CD4-positive, alpha-beta memory T cell (primary cell): Measurements from ENCODE around the gene CLN6. TPM values are rescaled to one million over a fixed set of nuclear protein-coding genes. Genes with fewer than 3 reads are reported as not detected.
A peak's percentile ranks its signal among the peaks of the same experiment; 100 is the strongest.

ENCODE experiments used
- CTCF ChIA-PET: fragments of 350-600 bp; sonication (Branson Sonifier 250); formaldehyde crosslinking; loops from one replicate; lab custom pipeline; 2021; ENCODE audit warnings: inconsistent platforms; ENCODE audit not compliant: partially characterized antibody; lab: Charles Lee
- POLR2A ChIA-PET: fragments of 350-600 bp; sonication (Branson Sonifier 250); formaldehyde crosslinking; loops from one replicate; lab custom pipeline; 2021; ENCODE audit not compliant: partially characterized antibody; lab: Charles Lee
- DNase-seq, 5 donors: peaks; one replicate each; pipeline versions ENCODE4 v3.0.0 to v3.0.0-alpha.2; 2020 to 2022; ENCODE audit warnings: mixed read lengths in 1 of 5
- H3K27ac ChIP-seq: one replicate; pipeline ENCODE4 v1.7.0; 2013; ENCODE audit warnings: low read depth, low read length
- H3K27me3 ChIP-seq: 2 replicates; pipeline ENCODE4 v1.7.0; 2013; ENCODE audit warnings: mild to moderate bottlenecking, low read length, moderate library complexity; ENCODE audit not compliant: insufficient read depth
- H3K36me3 ChIP-seq: 2 replicates; pipeline ENCODE4 v1.7.0; 2013; ENCODE audit warnings: mild to moderate bottlenecking, low read length, moderate library complexity; ENCODE audit not compliant: insufficient read depth
- H3K4me1 ChIP-seq: 2 replicates; pipeline ENCODE4 v1.7.0; 2013; ENCODE audit warnings: mild to moderate bottlenecking, low read length, moderate library complexity; ENCODE audit not compliant: insufficient read depth
- H3K4me3 ChIP-seq, 2 donors: one replicate each; pipeline ENCODE4 v1.7.0; 2013; ENCODE audit warnings: low read length in 2 of 2, mild to moderate bottlenecking in 1 of 2
- H3K9me3 ChIP-seq, 2 donors: one replicate each; pipeline ENCODE4 v1.7.0; 2013; ENCODE audit warnings: low read length in 2 of 2, control low read depth in 1 of 2; ENCODE audit not compliant: control insufficient read depth in 1 of 2
- H3K27ac Mint-ChIP-seq, 7 donors: one replicate each; pipeline ENCODE4 v1.8.0; 2020 to 2021; ENCODE audit warnings: mixed read lengths in 7 of 7, mild to moderate bottlenecking in 6 of 7, inconsistent platforms in 3 of 7, moderate library complexity in 3 of 7
- H3K27me3 Mint-ChIP-seq, 2 donors: one replicate each; pipeline ENCODE4 v1.8.0; 2020 to 2021; ENCODE audit warnings: mixed read lengths in 2 of 2
- H3K36me3 Mint-ChIP-seq, 2 donors: one replicate each; pipeline ENCODE4 v1.8.0; 2020 to 2021; ENCODE audit warnings: mixed read lengths in 2 of 2, inconsistent platforms in 1 of 2, mild to moderate bottlenecking in 1 of 2
- H3K4me1 Mint-ChIP-seq, 4 donors: one replicate each; pipeline ENCODE4 v1.8.0; 2020 to 2021; ENCODE audit warnings: mixed read lengths in 4 of 4, mild to moderate bottlenecking in 1 of 4
- H3K4me3 Mint-ChIP-seq, 8 donors: one replicate each; pipeline ENCODE4 v1.8.0; 2020 to 2021; ENCODE audit warnings: mixed read lengths in 8 of 8, mild to moderate bottlenecking in 7 of 8, moderate library complexity in 6 of 8, inconsistent platforms in 3 of 8
- H3K9me3 Mint-ChIP-seq, 8 donors: one replicate each; pipeline ENCODE4 v1.8.0; 2020 to 2021; ENCODE audit warnings: mixed read lengths in 8 of 8, mild to moderate bottlenecking in 5 of 8, inconsistent platforms in 3 of 8, moderate library complexity in 1 of 8
- intact Hi-C: fragments of 100-400 bp; cut with micrococcal nuclease; formaldehyde crosslinking; loops from one replicate; pipeline ENCODE4 v1.15.1; 2023
- polyA plus RNA-seq, 2 donors: library from polyadenylated mRNA; unstranded; fragments of 300-500 nt; fragmentation: Illumina TruSeq; gene quantifications; one replicate each; pipeline ENCODE4 v1.2.3, GENCODE V29; 2021
- total RNA-seq, 2 experiments: library from RNA; stranded (reverse); gene quantifications; one replicate each; pipeline ENCODE4 v1.2.3, GENCODE V29; 2021

Gene CLN6
- total and polyA plus RNA-seq, 4 experiments from 2014 or later: 2.2 to 15.6 (median 8.5) TPM

- CTCF ChIA-PET: no interaction called here
- Mint-ChIP-seq H3K27ac (peak overlapping the region in 2 of 7 donors; percentile 53 to 81), H3K9me3 (no peaks in the 10 kb centered on the region), H3K27me3 (no peaks in the 10 kb centered on the region), H3K4me1 (peaks cover 5 to 30% (median 17%) of the 10 kb centered on the region in 4 donors), H3K36me3 (no peaks in the 10 kb centered on the region), H3K4me3 (peak overlapping the region in 1 of 8 donors; percentile 12)
- intact Hi-C loops: no loop called here
- Histone ChIP-seq H3K27ac (no peak overlapping the region), H3K27me3 (no peaks in the 10 kb centered on the region), H3K4me1 (peaks cover 19% of the 10 kb centered on the region), H3K9me3 (no peaks in the 10 kb centered on the region), H3K4me3 (no peak overlapping the region), H3K36me3 (no peaks in the 10 kb centered on the region)
- no peak for DNase-seq
- POLR2A ChIA-PET: no interaction called here
These were observed 22.2 kb downstream of the CLN6 start for GRCh38 chr15:68207176-68207935.

DNA sequence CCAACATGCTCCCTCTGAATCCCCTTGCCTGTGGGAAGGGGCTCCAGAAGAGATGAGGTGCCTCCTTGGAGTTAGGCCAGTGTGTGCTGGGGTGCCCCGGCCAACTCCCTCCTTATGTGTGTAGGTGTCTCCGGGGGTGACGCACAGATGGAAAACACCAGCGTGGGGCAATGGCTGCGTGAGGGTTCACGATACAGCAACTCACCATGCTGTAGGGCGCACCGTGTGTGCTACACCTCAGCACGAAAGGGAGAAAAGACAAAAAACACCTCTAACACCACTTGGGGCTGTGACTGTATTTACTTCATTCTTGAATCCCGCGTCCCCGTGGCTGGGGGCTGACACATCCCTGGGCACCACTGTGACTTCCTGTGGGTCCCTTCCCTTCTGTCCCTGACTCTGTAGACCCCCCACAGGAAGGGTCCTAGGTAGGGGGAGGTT lies 22.8 kb downstream of the CLN6 start:
- no peaks in the 10 kb centered on the region for H3K27me3 ChIP-seq
- peaks cover 7 to 30% (median 18%) of the 10 kb centered on the region in 4 donors for H3K4me1 Mint-ChIP-seq
- H3K36me3 Mint-ChIP-seq: no peaks in the 10 kb centered on the region
- no peak overlapping the region for H3K4me3 Mint-ChIP-seq
- no peak for DNase-seq
- intact Hi-C loops: no loop called here
- H3K27ac Mint-ChIP-seq: peak overlapping the region in 1 of 7 donors; percentile 42
- ChIA-PET CTCF (no interaction called here), POLR2A (no interaction called here)
- no peak overlapping the region for H3K4me3 ChIP-seq
- H3K9me3 Mint-ChIP-seq: no peaks in the 10 kb centered on the region
- H3K36me3 ChIP-seq: no peaks in the 10 kb centered on the region
- no peaks in the 10 kb centered on the region for H3K27me3 Mint-ChIP-seq
- H3K9me3 ChIP-seq: no peaks in the 10 kb centered on the region
- H3K27ac ChIP-seq: no peak overlapping the region
- H3K4me1 ChIP-seq: peaks cover 19% of the 10 kb centered on the region

GRCh38 chr15:68205954-68206539 lies 23.5 kb downstream of the CLN6 start:
- intact Hi-C loops: no loop called here
- POLR2A ChIA-PET: no interaction called here
- Mint-ChIP-seq H3K36me3 (no peaks in the 10 kb centered on the region), H3K27me3 (no peaks in the 10 kb centered on the region), H3K4me3 (peak overlapping the region in 6 of 8 donors; percentile 17 to 65 (median 28)), H3K9me3 (no peaks in the 10 kb centered on the region), H3K4me1 (peaks cover 8 to 30% (median 18%) of the 10 kb centered on the region in 4 donors), H3K27ac (peak overlapping the region in 3 of 7 donors; percentile 42 to 53 (median 52))
- no peak for DNase-seq
- H3K36me3 ChIP-seq: no peaks in the 10 kb centered on the region
- no peak overlapping the region for H3K27ac ChIP-seq
- no peaks in the 10 kb centered on the region for H3K9me3 ChIP-seq
- no peaks in the 10 kb centered on the region for H3K27me3 ChIP-seq
- peaks cover 19% of the 10 kb centered on the region for H3K4me1 ChIP-seq
- no peak overlapping the region for H3K4me3 ChIP-seq
- CTCF ChIA-PET: no interaction called here

DNA sequence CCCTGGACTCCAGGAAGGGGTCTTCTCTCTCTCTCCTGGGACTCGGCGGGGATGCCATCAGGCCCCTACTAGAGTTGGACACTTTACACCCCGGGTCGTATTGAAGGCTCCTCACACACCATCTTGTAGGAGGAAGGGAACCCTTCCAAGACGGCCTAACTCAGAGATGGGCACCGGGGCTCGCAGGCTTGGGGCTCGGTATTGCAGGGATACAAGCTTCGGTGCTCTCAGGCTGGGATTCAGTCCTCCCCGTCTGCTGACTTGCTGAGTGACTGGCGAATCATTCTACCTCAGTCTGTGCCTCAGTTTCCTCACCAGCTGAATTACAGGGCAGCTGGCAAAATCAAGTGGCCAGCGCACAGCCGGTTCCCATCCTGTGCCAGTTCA lies 24.0 kb downstream of the CLN6 start:
- H3K9me3 Mint-ChIP-seq: no peaks in the 10 kb centered on the region
- no peak for DNase-seq
- Histone ChIP-seq H3K9me3 (no peaks in the 10 kb centered on the region), H3K36me3 (no peaks in the 10 kb centered on the region), H3K27ac (no peak overlapping the region), H3K27me3 (no peaks in the 10 kb centered on the region), H3K4me3 (no peak overlapping the region), H3K4me1 (peaks cover 19% of the 10 kb centered on the region)
- peak overlapping the region in 2 of 7 donors; percentile 52 to 60 for H3K27ac Mint-ChIP-seq
- intact Hi-C loops: no loop called here
- ChIA-PET POLR2A (no interaction called here), CTCF (no interaction called here)
- peak overlapping the region in 1 of 8 donors; percentile 24 for H3K4me3 Mint-ChIP-seq
- H3K4me1 Mint-ChIP-seq: peaks cover 8 to 30% (median 18%) of the 10 kb centered on the region in 4 donors
- no peaks in the 10 kb centered on the region for H3K27me3 Mint-ChIP-seq
- H3K36me3 Mint-ChIP-seq: no peaks in the 10 kb centered on the region

GRCh38 chr15:68204776-68205557 lies 24.6 kb downstream of the CLN6 start, which contains the start of gene CALML4:
Gene CALML4 (minus strand): TSS chr15:68205332. CDS start chr15:68205247, 85 bp downstream.
- H3K4me3 Mint-ChIP-seq: peak within 1 kb of the TSS in 6 of 8 donors; percentile 17 to 65 (median 32)
- peaks cover 8 to 30% (median 18%) of the 10 kb centered on the region in 4 donors for H3K4me1 Mint-ChIP-seq
- Histone ChIP-seq H3K27ac (no peak within 1 kb of the TSS), H3K36me3 (no peaks in the 10 kb centered on the region), H3K9me3 (no peaks in the 10 kb centered on the region), H3K4me1 (peaks cover 16% of the 10 kb centered on the region), H3K4me3 (no peak within 1 kb of the TSS), H3K27me3 (no peaks in the 10 kb centered on the region)
- H3K36me3 Mint-ChIP-seq: no peaks in the 10 kb centered on the region
- POLR2A ChIA-PET: no interaction called here
- CTCF ChIA-PET: no interaction called here
- intact Hi-C loops: no loop called here
- DNase-seq: no peak
- no peaks in the 10 kb centered on the region for H3K27me3 Mint-ChIP-seq
- H3K27ac Mint-ChIP-seq: peak within 1 kb of the TSS in 5 of 7 donors; percentile 14 to 64 (median 52)
- H3K9me3 Mint-ChIP-seq: no peaks in the 10 kb centered on the region

- Histone ChIP-seq H3K4me3 (no peak overlapping the region), H3K9me3 (no peaks in the 10 kb centered on the region), H3K36me3 (no peaks in the 10 kb centered on the region), H3K4me1 (peaks cover 11% of the 10 kb centered on the region), H3K27me3 (no peaks in the 10 kb centered on the region), H3K27ac (no peak overlapping the region)
- intact Hi-C loops: no loop called here
- ChIA-PET CTCF (no interaction called here), POLR2A (no interaction called here)
- Mint-ChIP-seq H3K4me1 (peaks cover 5 to 25% (median 14%) of the 10 kb centered on the region in 4 donors), H3K27ac (no peak overlapping the region), H3K4me3 (no peak overlapping the region), H3K36me3 (no peaks in the 10 kb centered on the region), H3K27me3 (no peaks in the 10 kb centered on the region), H3K9me3 (no peaks in the 10 kb centered on the region)
- DNase-seq: no peak
These were observed 25.2 kb downstream of the CLN6 start for GRCh38 chr15:68204361-68204760.

GRCh38 chr15:68203956-68204355 lies 25.6 kb downstream of the CLN6 start:
- Histone ChIP-seq H3K4me3 (no peak overlapping the region), H3K27ac (no peak overlapping the region), H3K27me3 (no peaks in the 10 kb centered on the region), H3K36me3 (no peaks in the 10 kb centered on the region), H3K9me3 (no peaks in the 10 kb centered on the region), H3K4me1 (peaks cover 6% of the 10 kb centered on the region)
- intact Hi-C loops: no loop called here
- H3K27ac Mint-ChIP-seq: no peak overlapping the region
- H3K9me3 Mint-ChIP-seq: no peaks in the 10 kb centered on the region
- no peaks in the 10 kb centered on the region for H3K36me3 Mint-ChIP-seq
- no peak for DNase-seq
- peaks cover 5 to 23% (median 12%) of the 10 kb centered on the region in 4 donors for H3K4me1 Mint-ChIP-seq
- POLR2A ChIA-PET: no interaction called here
- no peaks in the 10 kb centered on the region for H3K27me3 Mint-ChIP-seq
- H3K4me3 Mint-ChIP-seq: no peak overlapping the region
- CTCF ChIA-PET: no interaction called here
